Stimulated activated memory B cell treated with anti-CD40 and anti-IgM and Interleukin-4, amounts not matched to agents 10 μg/mL and 1 μg/mL and 100 μg/mL, for 72 hours (primary cell): Measurements from ENCODE around the gene IL16.

Experiments
- ATAC-seq: fragments of 150-1000 bp; cut with Tn5 transposase; 2 replicates; pipeline ENCODE4 v1.10.0; 2021
- H3K27ac Mint-ChIP-seq: one replicate; pipeline ENCODE4 v1.8.0; 2022; ENCODE audit warnings: mild to moderate bottlenecking, mixed read lengths
- H3K27me3 Mint-ChIP-seq: one replicate; pipeline ENCODE4 v1.8.0; 2022; ENCODE audit warnings: mixed read lengths
- H3K36me3 Mint-ChIP-seq: one replicate; pipeline ENCODE4 v1.8.0; 2022; ENCODE audit warnings: mixed read lengths
- H3K4me1 Mint-ChIP-seq: one replicate; pipeline ENCODE4 v1.8.0; 2022; ENCODE audit warnings: mixed read lengths
- H3K4me3 Mint-ChIP-seq: one replicate; pipeline ENCODE4 v1.8.0; 2022; ENCODE audit warnings: mild to moderate bottlenecking, moderate library complexity, mixed read lengths
- H3K9me3 Mint-ChIP-seq: one replicate; pipeline ENCODE4 v1.8.0; 2022; ENCODE audit warnings: mixed read lengths

Gene IL16

DNA sequence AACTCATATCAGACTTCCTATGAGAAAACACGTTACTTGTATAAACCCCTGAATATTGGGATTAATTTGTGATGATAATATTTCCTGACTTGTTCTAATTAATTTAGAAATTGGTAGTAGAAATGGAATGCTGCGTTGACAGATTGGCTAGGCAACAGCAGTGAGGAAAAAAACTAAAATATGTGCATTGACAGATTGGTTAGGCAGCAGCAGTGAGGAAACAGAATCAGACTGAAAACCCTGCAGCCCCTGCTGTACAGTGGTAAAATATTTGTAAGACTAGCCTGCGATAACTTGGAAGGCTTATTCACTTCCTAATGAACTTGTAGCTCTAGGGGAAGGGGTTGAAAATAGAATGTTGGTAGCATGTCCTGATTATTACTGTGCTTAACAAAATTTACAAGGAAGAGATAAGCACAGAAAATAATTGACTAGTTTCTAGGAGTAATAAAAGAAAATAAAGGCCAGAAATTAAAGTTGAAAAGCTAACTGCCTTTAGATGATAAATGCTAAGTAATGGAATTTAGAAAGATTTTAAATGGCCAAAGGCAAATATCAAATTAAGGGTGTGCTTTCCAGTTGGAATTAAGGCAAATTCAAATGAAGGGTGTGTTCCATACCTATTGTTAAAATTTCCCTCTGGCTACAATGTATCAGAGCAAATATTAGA lies 29.9 kb upstream of the IL16 start:
- no peaks in the 10 kb centered on the region for H3K36me3 Mint-ChIP-seq

DNA sequence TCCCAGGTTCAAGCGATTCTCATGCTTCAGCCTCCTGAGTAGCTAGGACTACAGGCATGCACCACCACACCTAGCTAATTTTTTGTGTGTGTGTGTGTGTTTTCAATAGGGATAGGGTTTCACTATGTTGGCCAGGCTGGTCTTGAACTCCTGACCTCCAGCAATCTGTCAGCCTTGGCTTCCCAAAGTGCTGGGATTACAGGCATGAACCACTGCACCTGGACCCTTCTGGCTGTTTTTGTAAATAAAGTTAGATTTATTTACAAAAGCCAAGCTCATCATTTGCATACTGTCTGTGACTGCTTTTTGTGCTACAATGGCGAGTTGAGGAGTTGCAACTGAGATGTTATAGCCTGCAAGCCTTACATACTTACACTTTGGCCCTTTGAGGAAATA lies 28.6 kb upstream of the IL16 start:
- H3K4me3 Mint-ChIP-seq, result no peak overlapping the region
- no peaks in the 10 kb centered on the region for H3K9me3 Mint-ChIP-seq
- ATAC-seq, result no peak
- H3K27ac Mint-ChIP-seq, result no peak overlapping the region
- H3K4me1 Mint-ChIP-seq, result no peaks in the 10 kb centered on the region
- no peaks in the 10 kb centered on the region for H3K36me3 Mint-ChIP-seq
- H3K27me3 Mint-ChIP-seq, result peaks cover 8% of the 10 kb centered on the region

More for the DNA sequence above, 29.9 kb upstream of the IL16 start:
- Mint-ChIP-seq H3K27me3 (peaks cover 20% of the 10 kb centered on the region), H3K4me3 (no peak overlapping the region), H3K4me1 (peaks cover 8% of the 10 kb centered on the region), H3K27ac (no peak overlapping the region), H3K9me3 (no peaks in the 10 kb centered on the region)
- no peak for ATAC-seq

DNA sequence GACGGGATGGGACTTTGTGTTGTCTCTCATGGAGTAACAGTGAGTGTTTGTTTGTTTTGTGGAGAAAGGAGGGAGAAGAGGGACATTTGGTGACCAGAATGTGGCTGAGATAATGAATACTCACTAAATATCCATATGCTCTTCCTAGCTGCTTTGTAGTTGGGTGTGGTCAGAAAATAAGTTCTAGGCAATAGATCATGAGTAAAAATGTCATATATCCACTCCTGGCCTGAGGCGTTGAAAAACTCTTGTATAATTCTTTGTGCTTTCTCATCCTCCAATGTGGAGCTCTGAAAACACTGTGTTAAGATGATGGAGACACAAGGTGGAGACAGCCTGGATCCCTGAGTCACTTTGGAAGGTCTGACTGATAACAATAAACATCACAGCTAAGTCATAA lies 28.0 kb upstream of the IL16 start:
- no peak overlapping the region for H3K4me3 Mint-ChIP-seq
- H3K9me3 Mint-ChIP-seq, result no peaks in the 10 kb centered on the region
- ATAC-seq, result no peak
- H3K27ac Mint-ChIP-seq, result no peak overlapping the region
- H3K36me3 Mint-ChIP-seq, result no peaks in the 10 kb centered on the region
- H3K27me3 Mint-ChIP-seq, result peaks cover 8% of the 10 kb centered on the region
- H3K4me1 Mint-ChIP-seq, result no peaks in the 10 kb centered on the region

DNA sequence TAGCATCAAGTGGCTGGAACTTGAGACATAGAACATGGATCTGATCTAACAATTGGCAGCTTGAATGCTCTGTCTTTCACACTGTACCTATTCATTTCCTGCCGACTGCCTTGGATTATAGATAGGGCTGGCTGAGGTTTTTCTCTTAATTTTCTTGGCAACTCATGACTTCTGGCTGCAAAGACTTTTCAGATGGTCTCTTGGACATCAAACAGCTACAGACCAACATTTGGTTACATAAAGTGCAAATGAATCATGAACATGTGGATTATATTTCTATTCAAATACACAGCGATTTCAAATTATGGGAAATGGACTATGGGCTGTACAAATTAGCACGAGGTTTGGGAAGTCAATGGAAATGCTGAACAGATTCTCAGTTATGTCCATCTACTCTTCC lies 26.2 kb upstream of the IL16 start:
- Mint-ChIP-seq H3K27ac (no peak overlapping the region), H3K27me3 (peaks cover 8% of the 10 kb centered on the region), H3K36me3 (no peaks in the 10 kb centered on the region), H3K9me3 (no peaks in the 10 kb centered on the region), H3K4me3 (no peak overlapping the region), H3K4me1 (no peaks in the 10 kb centered on the region)
- no peak for ATAC-seq

DNA sequence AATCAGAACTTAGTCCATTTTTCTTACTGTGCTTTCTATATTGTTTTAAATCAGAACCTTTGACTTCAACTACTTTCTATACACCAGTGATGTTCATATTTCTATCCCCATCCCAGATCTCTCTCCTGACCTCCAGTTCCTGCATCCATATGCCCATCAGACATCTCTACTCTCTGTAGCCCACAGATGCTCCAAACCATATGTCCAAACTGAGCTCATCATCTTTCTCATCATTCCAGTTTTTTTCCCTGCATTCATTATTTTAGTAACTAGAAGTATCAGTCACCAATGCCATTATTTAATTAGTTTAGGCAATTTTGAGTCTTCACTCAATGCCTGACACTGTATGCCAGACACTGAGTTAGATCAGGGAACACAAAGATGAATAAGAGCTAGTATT lies 25.4 kb upstream of the IL16 start:
- ATAC-seq, result no peak
- Mint-ChIP-seq H3K9me3 (no peaks in the 10 kb centered on the region), H3K36me3 (no peaks in the 10 kb centered on the region), H3K27me3 (peaks cover 8% of the 10 kb centered on the region), H3K4me3 (no peak overlapping the region), H3K4me1 (no peaks in the 10 kb centered on the region), H3K27ac (no peak overlapping the region)

DNA sequence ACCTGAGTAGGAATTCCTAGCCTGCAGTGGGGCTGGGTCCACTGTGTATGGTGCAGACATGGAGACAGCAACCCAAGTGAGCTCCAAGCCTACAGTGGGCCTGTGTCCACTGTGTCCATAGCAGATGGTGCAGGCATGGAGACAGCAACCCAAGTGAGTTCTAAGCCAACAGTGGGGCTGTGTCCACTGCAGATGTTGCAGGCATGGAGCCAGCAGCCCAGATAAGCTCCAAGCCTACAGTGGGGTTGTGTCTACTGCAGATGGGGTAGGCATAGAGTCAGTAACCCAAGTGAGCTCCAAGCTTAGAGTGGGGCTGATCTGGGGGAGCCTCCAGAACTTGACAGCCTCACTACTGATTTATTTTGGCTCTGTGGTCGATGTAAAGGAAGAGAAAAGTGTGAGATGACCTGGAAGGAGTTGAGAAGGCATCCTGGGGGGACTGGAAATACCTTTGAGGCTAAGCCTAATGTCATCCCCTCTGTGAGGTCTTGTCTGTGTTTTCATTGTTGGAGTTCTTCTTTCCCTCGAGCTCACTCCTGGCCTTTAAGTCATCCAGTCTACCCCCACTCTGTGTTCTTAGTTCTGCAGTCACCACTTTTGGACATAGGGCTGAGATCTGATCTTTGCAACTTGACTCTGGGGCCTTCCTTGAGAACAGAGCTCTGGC lies 22.4 kb upstream of the IL16 start:
- H3K9me3 Mint-ChIP-seq, result no peaks in the 10 kb centered on the region
- no peaks in the 10 kb centered on the region for H3K36me3 Mint-ChIP-seq
- no peak for ATAC-seq
- H3K4me1 Mint-ChIP-seq, result no peaks in the 10 kb centered on the region
- H3K4me3 Mint-ChIP-seq, result no peak overlapping the region
- no peaks in the 10 kb centered on the region for H3K27me3 Mint-ChIP-seq
- no peak overlapping the region for H3K27ac Mint-ChIP-seq

DNA sequence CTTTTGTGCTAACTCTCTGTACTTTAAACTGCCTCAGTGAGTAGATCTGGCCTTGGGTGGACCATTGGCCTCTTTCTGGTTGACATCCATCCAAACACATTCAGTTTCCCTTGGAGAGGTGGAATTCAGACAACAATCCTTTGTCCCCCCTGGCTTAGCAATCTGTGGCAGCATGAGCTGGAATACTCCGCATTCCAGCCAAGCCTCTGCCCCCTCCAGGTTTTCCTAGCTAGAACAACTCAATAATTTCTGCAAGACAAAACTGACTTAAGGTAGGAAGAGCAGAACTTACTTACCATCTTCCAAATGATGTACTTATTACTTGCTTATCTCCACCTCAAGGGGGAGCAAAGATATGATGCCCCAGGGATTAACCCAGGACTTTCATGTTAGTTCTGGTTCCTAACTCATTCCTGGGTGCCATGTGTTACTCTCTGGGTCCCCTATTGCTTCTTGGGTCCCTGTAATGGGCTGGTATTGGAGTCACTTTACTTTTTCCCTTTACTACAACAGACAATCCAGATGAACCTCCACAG lies 21.8 kb upstream of the IL16 start:
- ATAC-seq, result no peak
- Mint-ChIP-seq H3K4me1 (no peaks in the 10 kb centered on the region), H3K9me3 (no peaks in the 10 kb centered on the region), H3K27ac (no peak overlapping the region), H3K36me3 (no peaks in the 10 kb centered on the region), H3K27me3 (no peaks in the 10 kb centered on the region), H3K4me3 (no peak overlapping the region)

DNA sequence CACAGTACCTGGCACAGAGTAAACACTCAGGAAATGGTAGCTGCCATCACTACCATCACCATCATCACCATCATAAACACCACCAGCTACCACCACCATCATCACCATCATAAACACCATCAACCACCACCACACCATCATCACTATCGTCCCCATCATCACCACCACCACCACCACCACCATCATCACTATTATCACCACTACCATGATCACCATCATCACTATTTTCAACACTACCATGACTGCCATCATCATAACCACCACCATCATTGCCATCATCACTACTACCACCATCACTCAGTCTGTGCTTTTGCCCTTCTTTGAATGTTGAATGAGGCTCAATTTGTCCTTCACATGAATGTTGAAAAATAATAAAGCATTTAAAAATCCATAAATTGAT lies 21.2 kb upstream of the IL16 start:
- H3K9me3 Mint-ChIP-seq, result no peaks in the 10 kb centered on the region
- H3K4me1 Mint-ChIP-seq, result no peaks in the 10 kb centered on the region
- H3K27me3 Mint-ChIP-seq, result no peaks in the 10 kb centered on the region
- H3K4me3 Mint-ChIP-seq, result no peak overlapping the region
- ATAC-seq, result no peak
- H3K27ac Mint-ChIP-seq, result no peak overlapping the region
- no peaks in the 10 kb centered on the region for H3K36me3 Mint-ChIP-seq

DNA sequence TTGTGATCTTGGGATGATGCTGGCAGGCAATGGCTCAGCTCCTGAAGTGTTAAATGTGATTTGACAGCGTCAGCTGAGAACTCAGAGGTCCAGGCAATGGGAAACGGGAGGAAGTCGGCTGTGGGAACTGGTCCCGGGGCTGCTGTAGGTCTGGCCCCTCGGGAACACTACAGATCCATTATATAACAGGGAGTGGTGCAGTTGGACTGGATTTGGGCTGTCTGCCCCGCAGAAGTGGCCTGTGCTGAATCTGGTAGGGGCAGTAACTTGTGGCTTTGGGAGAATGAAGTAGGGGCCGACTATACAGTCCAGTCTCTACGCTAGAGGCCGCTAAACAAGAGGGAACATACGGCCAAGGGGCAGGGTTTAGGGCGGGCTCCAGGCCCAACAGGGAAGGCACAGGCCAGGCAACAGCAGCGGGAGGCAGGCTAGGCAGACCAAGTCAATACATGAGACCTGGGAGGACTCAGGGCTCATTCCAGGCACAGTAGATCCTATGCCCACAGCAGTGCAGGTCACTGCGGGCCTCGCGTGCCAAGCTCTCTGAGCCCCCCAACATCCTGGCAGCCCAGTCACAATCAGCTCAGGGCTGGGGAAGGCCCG lies 20.3 kb upstream of the IL16 start:
- H3K27ac Mint-ChIP-seq, result no peak overlapping the region
- no peak for ATAC-seq
- peaks cover 7% of the 10 kb centered on the region for H3K27me3 Mint-ChIP-seq
- no peaks in the 10 kb centered on the region for H3K36me3 Mint-ChIP-seq
- H3K9me3 Mint-ChIP-seq, result no peaks in the 10 kb centered on the region
- H3K4me3 Mint-ChIP-seq, result no peak overlapping the region
- H3K4me1 Mint-ChIP-seq, result no peaks in the 10 kb centered on the region

DNA sequence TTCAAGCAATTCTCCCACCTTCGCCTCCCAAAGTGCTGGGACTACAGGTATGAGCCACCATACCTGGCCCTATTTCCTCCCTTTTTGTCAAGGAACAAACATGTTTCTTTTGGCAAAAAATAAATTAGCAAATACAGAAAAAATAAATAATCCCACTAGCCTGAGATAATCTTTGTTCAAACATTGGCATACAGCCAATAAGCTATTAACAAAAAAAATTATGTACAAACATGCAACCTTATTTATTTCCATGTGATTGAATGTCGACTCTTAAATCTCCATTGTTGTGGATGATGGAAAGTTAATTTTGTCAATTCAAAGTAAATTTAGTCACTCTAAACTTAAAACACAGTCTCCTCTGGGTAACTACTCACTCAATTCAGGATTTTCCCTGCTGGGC lies 18.3 kb upstream of the IL16 start:
- no peak overlapping the region for H3K27ac Mint-ChIP-seq
- no peaks in the 10 kb centered on the region for H3K36me3 Mint-ChIP-seq
- peaks cover 27% of the 10 kb centered on the region for H3K27me3 Mint-ChIP-seq
- ATAC-seq, result no peak
- H3K4me1 Mint-ChIP-seq, result no peaks in the 10 kb centered on the region
- no peak overlapping the region for H3K4me3 Mint-ChIP-seq
- H3K9me3 Mint-ChIP-seq, result no peaks in the 10 kb centered on the region

DNA sequence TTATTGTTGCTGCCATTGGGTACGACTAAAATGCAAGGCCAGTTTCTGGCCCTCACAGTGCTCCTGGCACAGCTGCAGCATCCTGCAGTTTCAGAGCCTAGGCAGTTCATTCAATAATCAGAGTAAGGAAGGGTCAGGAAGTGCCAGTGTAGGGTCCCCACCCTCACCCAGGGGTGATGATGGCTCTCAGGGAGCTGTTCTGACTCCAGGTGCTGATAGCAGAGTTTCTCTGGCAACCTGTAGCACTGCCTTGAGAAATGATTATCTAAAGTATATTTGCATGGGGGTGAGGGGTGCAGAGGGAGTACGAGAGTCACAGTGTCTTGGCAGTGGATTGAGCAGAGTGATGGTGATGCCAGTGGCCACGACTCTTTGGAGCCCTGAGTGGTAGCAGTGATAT lies 15.5 kb upstream of the IL16 start:
- Mint-ChIP-seq H3K27ac (no peak overlapping the region), H3K36me3 (no peaks in the 10 kb centered on the region), H3K4me3 (no peak overlapping the region), H3K27me3 (peaks cover 47% of the 10 kb centered on the region), H3K9me3 (no peaks in the 10 kb centered on the region), H3K4me1 (no peaks in the 10 kb centered on the region)
- ATAC-seq, result no peak

DNA sequence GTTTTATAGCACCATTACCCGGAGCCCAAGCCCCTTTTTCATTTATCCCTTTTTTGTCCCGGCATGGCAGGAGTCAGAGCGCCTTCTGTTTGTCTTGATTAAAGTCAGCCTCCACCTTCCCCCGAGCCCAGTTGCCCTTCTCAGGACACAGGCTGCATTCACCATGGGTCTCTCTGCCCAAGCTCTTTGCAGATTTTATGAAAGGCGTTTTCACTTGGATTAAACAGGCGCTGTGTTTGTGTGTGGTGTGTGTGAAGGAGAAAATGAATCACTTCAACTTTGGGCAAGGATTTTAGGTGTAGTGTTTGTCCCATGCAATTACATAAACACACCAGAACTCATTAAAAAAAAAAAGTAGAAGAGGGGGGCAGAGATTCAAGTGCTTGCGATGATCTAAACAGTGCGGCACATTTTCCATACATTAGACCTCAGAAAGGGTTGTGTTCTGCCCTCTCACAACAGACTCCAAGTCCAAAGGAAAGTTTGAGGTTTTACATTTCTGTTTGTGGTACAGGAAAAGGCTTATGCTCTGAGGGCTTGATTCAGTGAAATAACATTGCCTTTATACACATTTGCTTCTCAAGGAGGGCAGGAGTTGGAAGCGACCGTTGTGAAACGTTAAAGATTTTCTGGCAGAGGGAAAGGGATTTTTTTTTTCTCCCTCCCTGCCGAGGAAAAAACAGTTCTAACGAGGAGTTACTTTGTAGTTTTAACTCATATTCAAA lies 14.5 kb upstream of the IL16 start:
- no peak overlapping the region for H3K4me3 Mint-ChIP-seq
- no peak for ATAC-seq
- no peaks in the 10 kb centered on the region for H3K4me1 Mint-ChIP-seq

DNA sequence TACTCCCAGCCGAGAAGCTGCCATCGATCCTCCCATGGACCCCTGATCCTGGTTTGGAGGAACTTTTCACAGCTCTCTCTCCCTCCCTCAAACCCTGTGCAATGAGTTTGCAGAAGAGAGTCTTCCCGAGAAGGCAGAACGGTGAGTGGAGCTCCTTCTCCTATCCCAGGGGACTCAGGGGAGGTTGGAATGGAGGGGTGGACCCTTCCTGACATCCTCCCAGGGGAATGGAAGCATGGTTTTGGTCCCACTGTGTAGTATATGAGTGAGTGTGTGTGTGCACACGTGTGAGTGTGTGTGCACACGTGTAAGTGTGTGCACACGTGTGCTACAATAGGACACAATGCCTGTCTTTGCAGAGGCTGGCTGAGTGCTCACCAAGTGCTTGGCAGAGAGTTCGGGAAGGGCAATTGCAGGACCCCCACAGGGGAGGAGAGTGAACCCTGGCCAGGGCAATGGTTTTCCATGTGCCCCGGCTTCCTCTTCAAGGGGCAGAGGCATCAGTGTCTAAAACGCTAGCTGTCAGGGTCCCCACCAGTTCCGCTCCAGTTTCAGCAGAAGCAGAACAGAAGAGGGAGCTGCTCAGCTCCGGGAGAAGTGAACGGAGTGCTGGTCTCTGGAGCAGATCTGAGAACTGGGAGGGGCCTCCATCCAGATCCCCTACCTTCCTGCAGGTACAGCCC lies 13.8 kb upstream of the IL16 start:
- no peaks in the 10 kb centered on the region for H3K4me1 Mint-ChIP-seq
- H3K36me3 Mint-ChIP-seq, result no peaks in the 10 kb centered on the region
- no peaks in the 10 kb centered on the region for H3K9me3 Mint-ChIP-seq
- H3K4me3 Mint-ChIP-seq, result no peak overlapping the region
- H3K27ac Mint-ChIP-seq, result no peak overlapping the region
- no peak for ATAC-seq
- peaks cover 47% of the 10 kb centered on the region for H3K27me3 Mint-ChIP-seq

More for the DNA sequence above, 14.5 kb upstream of the IL16 start:
- H3K36me3 Mint-ChIP-seq, result no peaks in the 10 kb centered on the region
- no peak overlapping the region for H3K27ac Mint-ChIP-seq
- peaks cover 47% of the 10 kb centered on the region for H3K27me3 Mint-ChIP-seq
- H3K9me3 Mint-ChIP-seq, result no peaks in the 10 kb centered on the region

DNA sequence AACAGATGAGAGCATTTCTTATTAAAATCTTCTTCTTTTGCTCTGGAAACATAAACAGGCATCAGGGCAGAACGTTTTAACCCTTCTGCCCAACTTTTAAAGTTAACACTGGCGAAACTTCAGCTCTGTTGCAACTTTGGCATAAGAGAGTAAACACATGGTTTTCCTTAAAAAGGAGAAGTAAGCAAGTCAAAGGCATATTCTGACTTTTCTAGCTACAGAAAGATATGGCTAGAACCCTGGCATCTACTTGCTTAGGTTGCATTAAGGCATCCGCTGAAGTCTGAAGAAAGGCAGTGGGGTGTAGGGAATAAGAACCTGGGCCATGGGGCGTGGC lies 13.3 kb upstream of the IL16 start:
- H3K36me3 Mint-ChIP-seq, result no peaks in the 10 kb centered on the region
- H3K27ac Mint-ChIP-seq, result no peak overlapping the region
- no peaks in the 10 kb centered on the region for H3K9me3 Mint-ChIP-seq
- H3K4me3 Mint-ChIP-seq, result no peak overlapping the region
- H3K4me1 Mint-ChIP-seq, result no peaks in the 10 kb centered on the region
- ATAC-seq, result no peak
- H3K27me3 Mint-ChIP-seq, result peaks cover 47% of the 10 kb centered on the region

DNA sequence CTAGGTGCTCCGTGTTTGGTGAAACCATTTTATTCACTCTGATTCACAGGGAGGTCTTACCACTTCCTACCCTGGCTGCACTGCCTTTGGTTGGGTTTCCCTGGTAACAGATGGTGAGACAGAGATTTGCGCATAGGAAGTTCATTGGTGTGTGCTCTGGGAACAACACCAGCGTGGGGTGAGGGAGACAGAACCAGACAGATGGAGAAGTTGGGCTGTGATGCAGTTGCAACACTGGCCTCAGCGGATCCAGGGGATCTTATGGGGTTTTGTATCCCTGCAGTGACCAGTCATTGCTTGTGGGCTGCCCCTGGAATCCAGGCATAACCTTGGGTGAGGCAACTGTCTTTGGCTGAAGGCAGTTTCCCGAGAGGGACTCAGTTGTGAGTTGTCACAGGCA lies 12.5 kb upstream of the IL16 start:
- Mint-ChIP-seq H3K27me3 (peaks cover 47% of the 10 kb centered on the region), H3K9me3 (no peaks in the 10 kb centered on the region), H3K36me3 (no peaks in the 10 kb centered on the region)

More for the DNA sequence above, 12.5 kb upstream of the IL16 start:
- H3K4me1 Mint-ChIP-seq, result no peaks in the 10 kb centered on the region
- no peak overlapping the region for H3K4me3 Mint-ChIP-seq
- H3K27ac Mint-ChIP-seq, result no peak overlapping the region
- ATAC-seq, result no peak
